AG10803 (cell line): Measurements from ENCODE around the gene HNRNPU.
A peak's percentile ranks its signal among the peaks of the same experiment; 100 is the strongest.

Experiments used
- DNase-seq: peaks from one replicate; pipeline ENCODE4 v3.0.0; 2010; ENCODE audit warnings: low read depth
- H3K4me3 ChIP-seq: 2 replicates; pipeline ENCODE4 v1.5.1; 2011; ENCODE audit warnings: mild to moderate bottlenecking, low read length, control low read depth
- TF ChIP-seq, protein P1 (sequence below): conservative IDR thresholded peaks from 2 replicates; pipeline ENCODE4 v1.5.1; 2011; ENCODE audit warnings: mild to moderate bottlenecking, low read length, control low read depth, inconsistent platforms

Gene HNRNPU

DNA sequence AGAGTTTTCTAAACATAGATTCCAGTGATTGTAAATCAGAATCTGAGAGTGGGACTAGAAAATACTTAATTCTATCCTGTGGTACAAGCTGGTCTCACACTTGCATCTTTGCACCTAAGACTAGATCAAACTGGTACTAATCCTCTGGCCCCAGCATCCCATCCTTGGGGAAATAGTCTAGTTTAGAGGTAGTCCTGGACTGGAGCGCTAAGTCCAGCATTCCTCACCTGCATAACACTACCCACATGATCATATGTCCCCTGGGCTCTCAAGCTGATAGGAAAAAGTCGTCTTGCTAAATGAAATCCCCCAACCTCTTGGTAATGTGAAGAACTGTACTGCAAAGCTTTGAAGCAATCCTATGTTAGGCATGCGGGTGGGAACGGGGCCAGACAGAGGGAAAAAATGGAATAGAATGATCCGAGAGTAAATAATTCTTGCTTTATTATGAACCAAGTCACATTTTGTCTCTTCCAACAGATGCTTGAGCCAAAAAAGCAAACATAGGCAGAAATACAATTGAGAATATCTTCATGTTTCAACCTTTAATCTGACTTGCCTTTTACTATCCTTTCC, 24.0 kb downstream of the HNRNPU start:
- no peak for DNase-seq
- H3K4me3 ChIP-seq, result no peak overlapping the region
- TF ChIP-seq, protein P1, sequence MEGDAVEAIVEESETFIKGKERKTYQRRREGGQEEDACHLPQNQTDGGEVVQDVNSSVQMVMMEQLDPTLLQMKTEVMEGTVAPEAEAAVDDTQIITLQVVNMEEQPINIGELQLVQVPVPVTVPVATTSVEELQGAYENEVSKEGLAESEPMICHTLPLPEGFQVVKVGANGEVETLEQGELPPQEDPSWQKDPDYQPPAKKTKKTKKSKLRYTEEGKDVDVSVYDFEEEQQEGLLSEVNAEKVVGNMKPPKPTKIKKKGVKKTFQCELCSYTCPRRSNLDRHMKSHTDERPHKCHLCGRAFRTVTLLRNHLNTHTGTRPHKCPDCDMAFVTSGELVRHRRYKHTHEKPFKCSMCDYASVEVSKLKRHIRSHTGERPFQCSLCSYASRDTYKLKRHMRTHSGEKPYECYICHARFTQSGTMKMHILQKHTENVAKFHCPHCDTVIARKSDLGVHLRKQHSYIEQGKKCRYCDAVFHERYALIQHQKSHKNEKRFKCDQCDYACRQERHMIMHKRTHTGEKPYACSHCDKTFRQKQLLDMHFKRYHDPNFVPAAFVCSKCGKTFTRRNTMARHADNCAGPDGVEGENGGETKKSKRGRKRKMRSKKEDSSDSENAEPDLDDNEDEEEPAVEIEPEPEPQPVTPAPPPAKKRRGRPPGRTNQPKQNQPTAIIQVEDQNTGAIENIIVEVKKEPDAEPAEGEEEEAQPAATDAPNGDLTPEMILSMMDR, result no peak

DNA sequence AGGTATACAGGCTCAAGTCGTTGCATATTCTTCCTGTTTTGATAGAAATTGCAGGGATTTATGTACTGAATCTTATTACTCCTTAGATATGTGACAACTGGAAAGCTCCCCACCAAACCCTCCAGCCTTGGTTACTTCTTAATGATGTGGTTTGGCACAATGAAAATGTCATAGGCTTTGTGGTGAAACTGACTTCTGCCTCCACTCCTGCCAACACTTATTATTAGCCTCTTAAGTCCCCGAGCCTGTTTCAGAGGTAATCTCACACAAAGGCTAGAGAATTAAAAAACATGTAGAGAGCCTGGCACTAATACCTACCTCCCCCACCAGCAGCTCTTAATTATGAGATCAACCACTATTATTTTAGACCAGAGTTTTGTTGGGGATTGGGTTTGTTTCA, 24.7 kb downstream of the HNRNPU start:
- TF ChIP-seq, protein P1, result no peak
- H3K4me3 ChIP-seq, result no peak overlapping the region
- peak; percentile 39 for DNase-seq

DNA sequence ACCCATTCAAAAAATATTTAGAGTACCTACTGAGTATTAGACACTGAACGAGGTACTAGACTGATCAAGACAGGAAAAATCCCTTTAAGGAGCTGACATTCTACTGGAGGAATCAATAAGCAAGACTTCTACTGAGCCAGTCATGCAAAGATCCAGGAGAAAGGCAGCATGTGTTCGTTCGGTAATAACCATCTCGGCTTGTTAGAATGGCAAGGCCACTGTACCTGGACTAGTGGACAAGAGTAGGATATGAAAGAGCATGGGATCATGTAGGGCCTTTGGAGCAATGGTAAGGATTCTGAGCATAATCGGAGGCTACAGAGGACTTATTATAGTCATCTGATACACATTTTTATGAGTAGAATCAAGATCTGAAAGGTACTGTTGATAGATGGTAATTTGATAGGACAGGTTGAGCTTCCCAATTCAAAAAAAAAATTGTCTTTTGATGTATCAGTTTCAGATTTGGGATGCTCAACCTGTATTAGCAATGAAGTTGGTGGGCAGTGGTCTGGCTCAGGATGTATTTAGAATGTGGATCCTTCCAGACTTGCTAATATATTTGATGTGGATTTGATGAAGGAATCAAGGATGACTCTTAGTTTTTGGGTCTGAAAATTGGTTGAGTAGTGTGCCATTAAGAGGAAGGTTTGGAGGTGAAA, 26.6 kb downstream of the HNRNPU start:
- H3K4me3 ChIP-seq, result peak overlapping the region; percentile 21
- DNase-seq, result no peak
- TF ChIP-seq, protein P1, result no peak

DNA sequence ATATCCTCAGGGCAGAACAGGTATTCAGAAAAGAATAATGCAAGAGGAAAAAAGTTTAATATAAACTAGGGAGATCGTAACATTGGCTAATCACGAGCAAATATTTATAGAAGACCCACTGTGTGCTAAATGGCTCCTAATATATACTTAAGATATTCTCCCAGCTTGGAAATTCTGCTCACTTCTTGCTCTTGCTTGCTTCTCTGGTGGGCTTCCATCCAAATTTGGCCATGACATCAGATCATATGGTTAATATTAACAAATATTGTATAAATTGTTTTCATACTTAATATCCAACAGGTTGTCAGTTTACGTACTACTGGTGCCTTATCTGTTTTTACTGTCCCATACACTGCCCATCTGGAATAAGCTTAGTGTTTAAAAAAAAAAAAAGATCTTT, 27.8 kb downstream of the HNRNPU start:
- peak overlapping the region; percentile 81 for H3K4me3 ChIP-seq
- TF ChIP-seq, protein P1, result no peak
- peak; percentile 23 for DNase-seq

DNA sequence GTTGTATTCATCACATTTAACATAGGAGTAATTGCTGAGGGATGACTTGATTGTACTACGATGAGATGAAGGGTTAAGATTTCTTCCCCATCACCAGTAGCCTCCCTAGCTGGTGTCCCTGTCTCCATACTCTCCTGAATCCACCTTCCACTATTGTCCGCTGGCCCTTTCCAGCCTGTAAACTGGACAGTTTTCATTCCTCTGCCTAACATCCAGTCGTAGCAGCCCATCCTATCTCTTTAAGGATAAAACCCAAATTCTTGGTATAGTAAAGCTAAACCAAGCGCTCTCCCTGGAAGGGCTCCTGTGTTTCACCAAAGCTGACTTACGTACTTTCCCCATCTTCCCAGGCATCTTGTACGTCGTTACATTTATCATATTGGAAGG, 28.2 kb downstream of the HNRNPU start:
- DNase-seq, result peak; percentile 33
- TF ChIP-seq, protein P1, result no peak
- H3K4me3 ChIP-seq, result peak overlapping the region; percentile 81

DNA sequence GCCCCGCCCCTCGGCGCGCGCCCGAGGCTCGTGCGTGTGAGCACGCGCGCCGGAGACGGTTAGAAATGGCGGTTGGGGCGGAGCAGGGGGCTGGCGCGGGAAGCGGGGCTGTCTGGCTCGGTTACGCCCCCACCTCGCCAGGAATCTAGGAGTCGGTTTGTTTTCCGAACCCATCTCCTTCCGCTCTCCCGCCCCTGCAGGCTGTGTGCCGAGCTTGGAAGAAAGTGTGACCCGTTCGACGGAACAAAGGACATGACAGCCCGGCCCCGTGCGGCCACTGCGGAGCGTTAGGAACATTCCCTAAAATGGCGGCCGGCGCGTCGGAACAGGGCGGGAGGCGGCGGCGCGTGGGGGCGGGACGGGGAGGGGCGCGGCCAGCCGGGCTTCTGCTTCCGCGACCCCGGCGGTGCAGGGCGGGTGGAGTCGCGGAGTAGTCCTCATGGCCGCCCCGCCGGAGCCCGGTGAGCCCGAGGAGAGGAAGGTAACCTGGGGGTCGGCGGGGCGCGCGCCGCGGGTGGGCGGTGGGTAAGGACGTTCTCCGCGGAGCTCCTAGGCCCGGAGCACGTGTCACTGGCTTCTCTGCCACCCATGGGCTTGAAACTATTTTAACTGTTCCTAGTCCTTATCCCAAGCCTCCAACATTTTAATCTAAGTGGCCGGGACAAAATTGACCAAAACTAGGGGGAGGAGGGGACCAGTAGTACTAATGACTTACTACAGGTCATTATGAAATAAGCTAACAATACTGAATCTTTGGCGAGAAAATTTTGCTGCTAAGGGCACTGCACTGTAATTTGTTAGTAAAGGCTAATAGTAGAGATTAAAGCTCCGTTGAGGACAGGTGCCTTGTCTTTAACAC, 28.8 kb downstream of the HNRNPU start, which contains the start of gene COX20:
Gene COX20, plus strand, starts transcription at position 383 of the 859 bp plus-strand sequence. Its CDS starts 57 bp downstream, at position 440.
- TF ChIP-seq, protein P1, result no peak; the same call in 1 of the 2 replicates
- H3K4me3 ChIP-seq, result peak within 1 kb of the TSS; percentile 81
- peak; percentile 89 for DNase-seq
